Activated T-helper 17 cell treated with anti-CD3 and anti-CD28 coated beads, Interleukin-2, amount 50 U/mL, for 72 hours (primary cell): ENCODE data around the gene SEZ6L. TPM values are rescaled to one million over a fixed set of nuclear protein-coding genes. Genes with fewer than 3 reads are reported as not detected.
A peak's percentile ranks its signal among the peaks of the same experiment; 100 is the strongest.

Source experiments
- ATAC-seq: fragments of 150-1000 bp; cut with Tn5 transposase; replicated peaks from 2 replicates; pipeline ENCODE4 v1.10.0; 2021; ENCODE audit warnings: mild to moderate bottlenecking, moderate library complexity
- H3K27ac Mint-ChIP-seq: one replicate; pipeline ENCODE4 v1.8.0; 2022; ENCODE audit warnings: mixed read lengths
- H3K27me3 Mint-ChIP-seq: one replicate; pipeline ENCODE4 v1.8.0; 2022; ENCODE audit warnings: mixed read lengths
- H3K36me3 Mint-ChIP-seq: one replicate; pipeline ENCODE4 v1.8.0; 2022; ENCODE audit warnings: low read depth, mild to moderate bottlenecking, mixed read lengths
- H3K4me1 Mint-ChIP-seq: one replicate; pipeline ENCODE4 v1.8.0; 2022; ENCODE audit warnings: mixed read lengths
- H3K4me3 Mint-ChIP-seq: one replicate; pipeline ENCODE4 v1.8.0; 2022; ENCODE audit warnings: mild to moderate bottlenecking, mixed read lengths
- H3K9me3 Mint-ChIP-seq: one replicate; pipeline ENCODE4 v1.8.0; 2022; ENCODE audit warnings: mixed read lengths
- total RNA-seq, 2 donors: library from RNA; stranded (reverse); gene quantifications; one replicate each; pipeline ENCODE4 v1.2.3, GENCODE V29; 2022

Gene SEZ6L
- total RNA-seq, 2 donors from 2014 or later = 0.48 TPM; not detected in 1

GRCh38 chr22:26428515-26429457 lies 259.5 kb downstream of the SEZ6L start, which contains the start of gene ASPHD2:
Gene ASPHD2, plus strand, starts transcription at chr22:26429260. Its CDS starts 4,356 bp downstream, at chr22:26433616.
- peak; percentile 81 for ATAC-seq
- Mint-ChIP-seq H3K4me1 (peaks cover 12% of the 10 kb centered on the region), H3K4me3 (peak within 1 kb of the TSS; percentile 91), H3K27ac (peak within 1 kb of the TSS; percentile 87), H3K27me3 (peaks cover 5% of the 10 kb centered on the region), H3K9me3 (no peaks in the 10 kb centered on the region), H3K36me3 (peaks cover 33% of the 10 kb centered on the region)

DNA sequence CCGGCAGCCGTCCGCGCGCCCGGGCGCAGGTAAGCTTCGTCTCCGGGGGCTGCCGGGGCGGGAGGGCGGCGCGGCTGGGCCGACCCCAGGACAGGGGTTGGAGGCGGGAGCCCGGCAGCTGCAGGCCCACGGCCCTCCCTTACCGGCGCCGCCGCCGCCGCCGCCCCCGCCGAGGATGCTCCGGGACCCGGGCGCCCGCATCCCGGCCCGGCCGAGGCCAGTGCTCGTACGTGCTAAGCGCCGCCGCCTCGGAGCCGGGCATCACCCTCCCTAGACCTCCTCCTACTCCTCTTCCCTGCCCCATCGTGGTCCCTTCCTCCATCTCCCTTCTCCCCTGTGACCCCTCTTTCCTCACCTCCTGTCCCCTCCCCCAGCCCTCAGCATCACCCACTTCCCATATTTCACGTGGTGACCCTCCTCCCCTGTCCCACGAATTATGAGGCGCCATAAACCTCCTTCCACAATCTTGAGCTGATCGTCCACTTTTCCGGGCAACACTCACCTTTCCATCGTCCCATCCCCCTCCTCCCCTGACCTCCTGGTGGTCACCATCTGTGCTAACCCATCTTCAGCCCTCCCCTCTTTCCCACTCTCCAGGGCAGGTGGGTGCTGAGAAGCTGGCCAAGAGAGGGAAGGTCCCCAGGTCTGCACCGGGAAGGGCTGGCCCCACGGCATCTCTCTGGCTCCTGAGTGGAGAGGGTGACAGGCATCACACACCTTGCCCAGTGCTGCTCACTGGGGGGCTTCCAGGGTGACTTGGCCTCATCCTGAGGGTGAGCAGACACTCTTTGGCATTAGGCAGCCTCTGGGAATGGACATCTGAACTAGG lies 260.4 kb downstream of the SEZ6L start:
- ATAC-seq = no peak
- H3K4me1 Mint-ChIP-seq = peaks cover 12% of the 10 kb centered on the region

GRCh38 chr22:26430600-26430999 lies 261.3 kb downstream of the SEZ6L start:
- Mint-ChIP-seq H3K27me3 (peaks cover 5% of the 10 kb centered on the region), H3K27ac (peak overlapping the region; percentile 85), H3K4me1 (peaks cover 21% of the 10 kb centered on the region), H3K36me3 (peaks cover 51% of the 10 kb centered on the region), H3K4me3 (peak overlapping the region; percentile 91), H3K9me3 (no peaks in the 10 kb centered on the region)
- no peak for ATAC-seq

More for the DNA sequence above, 260.4 kb downstream of the SEZ6L start:
- Mint-ChIP-seq H3K36me3 (peaks cover 42% of the 10 kb centered on the region), H3K4me3 (peak overlapping the region; percentile 91), H3K27me3 (peaks cover 5% of the 10 kb centered on the region), H3K9me3 (no peaks in the 10 kb centered on the region), H3K27ac (peak overlapping the region; percentile 85)

DNA sequence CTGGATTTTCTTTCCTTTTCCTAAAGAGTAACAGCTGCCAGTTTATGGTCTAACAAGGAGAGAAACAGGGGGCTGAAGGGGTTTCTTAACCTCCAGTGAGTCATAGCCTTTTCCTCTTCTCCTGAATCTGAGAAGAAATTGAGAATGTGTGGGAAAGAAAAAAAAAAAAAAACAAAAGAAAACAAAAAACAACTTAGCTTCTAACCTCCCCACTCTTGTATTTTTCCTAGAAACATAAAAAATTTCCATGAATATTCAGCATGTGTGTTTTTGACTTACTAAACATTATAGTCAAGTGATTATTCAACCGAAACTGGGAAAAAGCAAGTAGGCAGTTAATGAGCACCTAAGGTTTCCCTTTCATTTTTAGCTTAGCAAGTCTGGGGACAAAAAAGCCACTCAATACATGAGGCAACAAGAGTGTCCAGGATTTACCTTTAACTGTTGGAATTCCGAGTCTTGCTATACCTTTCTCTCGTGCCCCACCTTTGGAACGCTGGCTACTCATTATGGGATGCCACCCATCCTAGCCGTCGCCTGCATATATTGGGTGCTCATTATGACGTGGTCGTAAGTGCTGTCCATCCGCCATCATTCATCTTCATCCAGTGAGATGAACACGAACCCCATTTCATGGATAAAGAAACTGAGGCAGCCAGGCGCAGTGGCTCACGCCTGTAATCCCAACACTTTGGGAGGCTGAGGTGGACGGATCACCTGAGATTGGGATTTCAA lies 262.2 kb downstream of the SEZ6L start:
- H3K27ac Mint-ChIP-seq = peak overlapping the region; percentile 85
- H3K36me3 Mint-ChIP-seq = peaks cover 60% of the 10 kb centered on the region
- H3K9me3 Mint-ChIP-seq = no peaks in the 10 kb centered on the region
- H3K27me3 Mint-ChIP-seq = peaks cover 5% of the 10 kb centered on the region
- peak; percentile 47 for ATAC-seq
- peaks cover 27% of the 10 kb centered on the region for H3K4me1 Mint-ChIP-seq
- peak overlapping the region; percentile 91 for H3K4me3 Mint-ChIP-seq

DNA sequence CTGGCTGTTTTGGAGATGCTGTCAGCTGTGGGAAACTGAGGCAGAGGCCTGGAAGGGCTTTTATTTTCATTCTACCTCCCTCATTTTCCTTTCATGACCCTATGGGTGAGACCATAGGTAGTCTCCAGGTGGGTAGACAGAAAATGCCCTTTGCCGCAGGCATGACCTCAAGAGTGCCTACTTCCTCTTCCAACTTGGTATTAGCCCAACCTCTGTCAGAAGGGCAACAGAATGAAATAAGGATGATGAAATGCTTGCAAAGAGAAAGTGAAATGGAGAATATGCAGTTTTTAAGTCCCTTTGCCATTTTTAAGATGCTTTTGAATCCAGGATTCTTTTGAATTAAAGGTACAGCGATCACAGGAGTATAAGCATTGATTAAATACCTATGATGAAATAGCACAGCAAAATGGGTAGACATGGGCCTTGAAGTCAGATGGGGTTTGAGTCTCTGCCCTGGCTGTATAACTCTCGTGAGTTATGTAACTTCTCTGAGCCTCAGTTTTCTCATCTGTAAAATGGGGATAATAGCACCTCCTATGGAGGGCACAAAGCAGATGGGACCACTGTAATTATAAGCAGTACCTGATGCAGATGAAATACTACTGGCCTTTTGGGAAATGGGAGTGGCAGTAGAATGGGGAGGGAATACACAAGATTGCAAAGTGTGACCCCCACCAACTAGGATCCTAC lies 263.5 kb downstream of the SEZ6L start:
- Mint-ChIP-seq H3K27ac (no peak overlapping the region), H3K36me3 (peaks cover 69% of the 10 kb centered on the region), H3K4me3 (peak overlapping the region; percentile 91), H3K27me3 (no peaks in the 10 kb centered on the region), H3K4me1 (peaks cover 32% of the 10 kb centered on the region), H3K9me3 (no peaks in the 10 kb centered on the region)
- no peak for ATAC-seq
